Measurements from ENCODE around the gene RC3H2. TPM values are rescaled to one million over a fixed set of nuclear protein-coding genes. Genes with fewer than 3 reads are reported as not detected.

The RC3H2 gene
- total and polyA plus RNA-seq, 10 of the 15 experiments (the other 5 are each of a cell fraction or from before 2014, with no cell fraction given) = 7.2 to 25.5 (median 16.1) TPM

GRCh38 chr9:122936464-122936863 is 31.3 kb upstream of the RC3H2 start:
- Histone ChIP-seq H3K36me3 (ENCODE audit: control insufficient read depth in 2 of 2, insufficient read depth in 2 of 2, low read length in 1 of 2) (peaks cover 0 to 19% of the 10 kb centered on the region in 2 experiments; a peak in 1 of 4 replicates), H3K9me3 (replicated peaks; ENCODE audit: control insufficient read depth, insufficient read depth, low read length) (no peaks in the 10 kb centered on the region), H3K27ac (ENCODE audit: control insufficient read depth, insufficient read depth) (no peak overlapping the region), H3K79me2 (ENCODE audit: control insufficient read depth, insufficient read depth, low read length) (peaks cover 44% of the 10 kb centered on the region), H3K27me3 (replicated peaks in 1 of 2; ENCODE audit: control insufficient read depth in 2 of 2, insufficient read depth in 2 of 2, low read length in 1 of 2) (no peaks in the 10 kb centered on the region), H3K4me3 (no peak overlapping the region), H3K4me1 (ENCODE audit: control insufficient read depth, insufficient read depth, low read length) (peaks cover 9% of the 10 kb centered on the region; the same call in 1 of the 2 replicates), H4K20me1 (ENCODE audit: control insufficient read depth, insufficient read depth) (no peaks in the 10 kb centered on the region), H3K4me2 (ENCODE audit: control insufficient read depth, insufficient read depth) (no peak overlapping the region), H3K9ac (ENCODE audit: control insufficient read depth, insufficient read depth, low read length) (no peak overlapping the region), H2AFZ (ENCODE audit: control insufficient read depth, low read depth, low read length) (no peak overlapping the region)
- TF ChIP-seq ATF3 (IDR thresholded peaks at IDR 0.05; ENCODE audit: borderline replicate concordance, extremely low read depth, low read depth, low read length) = no peak
- no peak for TF ChIP-seq USF2 (IDR thresholded peaks at IDR 0.05; ENCODE audit: borderline replicate concordance, low read depth, low read length)
- TF ChIP-seq SPI1 (IDR thresholded peaks at IDR 0.05; ENCODE audit: borderline replicate concordance, insufficient read depth, low read depth, low read length) = no peak
- no peak for TF ChIP-seq ZNF207 (IDR thresholded peaks at IDR 0.05; ENCODE audit: borderline replicate concordance)
- no peak for TF ChIP-seq SP1 (IDR thresholded peaks at IDR 0.05; ENCODE audit: low read depth, low read length)
- TF ChIP-seq USF1 (IDR thresholded peaks at IDR 0.05; ENCODE audit: borderline replicate concordance, extremely low read length, insufficient read depth, low read depth, low read length) = no peak
- no peak for TF ChIP-seq SMAD1 (IDR thresholded peaks at IDR 0.05; ENCODE audit: low read depth, partially characterized antibody)
- no peak for TF ChIP-seq TAF1 (IDR thresholded peaks at IDR 0.05; ENCODE audit: borderline replicate concordance, low read depth, low read length)
- TF ChIP-seq SMAD5 (IDR thresholded peaks at IDR 0.05; ENCODE audit: low read depth) = no peak
- no peak for TF ChIP-seq EED (IDR thresholded peaks at IDR 0.05; ENCODE audit: low read depth)
- TF ChIP-seq DPF2 (IDR thresholded peaks at IDR 0.05) = no peak
- no peak for TF ChIP-seq HDGF (IDR thresholded peaks at IDR 0.05)
- no peak for TF ChIP-seq RELA (IDR thresholded peaks at IDR 0.05; ENCODE audit: borderline replicate concordance, partially characterized antibody)
- no peak for TF ChIP-seq NR2C2 (IDR thresholded peaks at IDR 0.05; ENCODE audit: borderline replicate concordance, control insufficient read depth, insufficient read length, low read depth)
- TF ChIP-seq NFYB (IDR thresholded peaks at IDR 0.05; ENCODE audit: insufficient read depth, low read depth, low read length) = no peak
- TF ChIP-seq, protein P1, sequence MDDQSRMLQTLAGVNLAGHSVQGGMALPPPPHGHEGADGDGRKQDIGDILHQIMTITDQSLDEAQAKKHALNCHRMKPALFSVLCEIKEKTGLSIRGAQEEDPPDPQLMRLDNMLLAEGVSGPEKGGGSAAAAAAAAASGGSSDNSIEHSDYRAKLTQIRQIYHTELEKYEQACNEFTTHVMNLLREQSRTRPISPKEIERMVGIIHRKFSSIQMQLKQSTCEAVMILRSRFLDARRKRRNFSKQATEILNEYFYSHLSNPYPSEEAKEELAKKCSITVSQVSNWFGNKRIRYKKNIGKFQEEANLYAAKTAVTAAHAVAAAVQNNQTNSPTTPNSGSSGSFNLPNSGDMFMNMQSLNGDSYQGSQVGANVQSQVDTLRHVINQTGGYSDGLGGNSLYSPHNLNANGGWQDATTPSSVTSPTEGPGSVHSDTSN (IDR thresholded peaks at IDR 0.05; ENCODE audit: insufficient replicate concordance, low read depth, low read length) = no peak
- no peak for TF ChIP-seq CBX3 (IDR thresholded peaks at IDR 0.05; ENCODE audit: borderline replicate concordance, low read depth)
- TF ChIP-seq SMC3 (IDR thresholded peaks at IDR 0.05; ENCODE audit: borderline replicate concordance, low read length) = no peak
- SMC1A ChIA-PET (ENCODE audit: uncharacterized antibody, unreplicated experiment) = interaction anchor here (2.4 kb wide), 1 partner anchor 11 kb away, joined by 6 read pairs; no protein-coding TSS in a partner anchor
- in situ Hi-C loops (cut with MboI) (no loop called here), intact Hi-C loops (cut with micrococcal nuclease; ENCODE audit: unreplicated experiment) (no loop called here)
- CTCF ChIA-PET = no interaction called here
- POLR2A ChIA-PET = interaction anchor here (1.0 kb wide), 1 partner anchor 31 kb away, joined by 3 read pairs; the partner anchor contains the start of gene RC3H2
- no peak for ATAC-seq
- RAD21 ChIA-PET (ENCODE audit: unreplicated experiment) = no interaction called here
- BruUV-seq (replicated peaks) = no TSS peak
- DNase-seq (ENCODE audit: low read depth, low spot score) = no peak
- FAIRE-seq = no peak
- 97% methylated on average over 5 of the region's 5 CpGs for WGBS (ENCODE audit: insufficient coverage, insufficient replicate concordance, low lambda C conversion rate, missing lambda C conversion rate)
